HUES48 (cell line): ENCODE results near the gene RNASE4.

Experiments
- H3K27ac ChIP-seq: one replicate; pipeline ENCODE4 v1.7.0; 2013; ENCODE audit warnings: low read depth, low read length, inconsistent platforms
- H3K27me3 ChIP-seq: 2 replicates; pipeline ENCODE4 v1.6.1; 2013; ENCODE audit warnings: mild to moderate bottlenecking, low read length; ENCODE audit not compliant: control insufficient read depth, insufficient read depth
- H3K36me3 ChIP-seq: 2 replicates; pipeline ENCODE4 v1.6.1; 2013; ENCODE audit warnings: low read length; ENCODE audit not compliant: control insufficient read depth, insufficient read depth
- H3K4me1 ChIP-seq: 2 replicates; pipeline ENCODE4 v1.6.1; 2013; ENCODE audit warnings: mild to moderate bottlenecking, low read length; ENCODE audit not compliant: control insufficient read depth, insufficient read depth
- H3K4me3 ChIP-seq: 2 replicates; pipeline ENCODE4 v1.5.1; 2013; ENCODE audit warnings: mild to moderate bottlenecking, low read depth, low read length
- H3K9ac ChIP-seq: 2 replicates; pipeline ENCODE4 v1.6.1; 2013; ENCODE audit warnings: mild to moderate bottlenecking, low read depth, low read length, moderate library complexity
- H3K9me3 ChIP-seq: 2 replicates; pipeline ENCODE4 v1.6.1; 2013; ENCODE audit warnings: low read length; ENCODE audit not compliant: control insufficient read depth, insufficient read depth

RNASE4 gene

DNA sequence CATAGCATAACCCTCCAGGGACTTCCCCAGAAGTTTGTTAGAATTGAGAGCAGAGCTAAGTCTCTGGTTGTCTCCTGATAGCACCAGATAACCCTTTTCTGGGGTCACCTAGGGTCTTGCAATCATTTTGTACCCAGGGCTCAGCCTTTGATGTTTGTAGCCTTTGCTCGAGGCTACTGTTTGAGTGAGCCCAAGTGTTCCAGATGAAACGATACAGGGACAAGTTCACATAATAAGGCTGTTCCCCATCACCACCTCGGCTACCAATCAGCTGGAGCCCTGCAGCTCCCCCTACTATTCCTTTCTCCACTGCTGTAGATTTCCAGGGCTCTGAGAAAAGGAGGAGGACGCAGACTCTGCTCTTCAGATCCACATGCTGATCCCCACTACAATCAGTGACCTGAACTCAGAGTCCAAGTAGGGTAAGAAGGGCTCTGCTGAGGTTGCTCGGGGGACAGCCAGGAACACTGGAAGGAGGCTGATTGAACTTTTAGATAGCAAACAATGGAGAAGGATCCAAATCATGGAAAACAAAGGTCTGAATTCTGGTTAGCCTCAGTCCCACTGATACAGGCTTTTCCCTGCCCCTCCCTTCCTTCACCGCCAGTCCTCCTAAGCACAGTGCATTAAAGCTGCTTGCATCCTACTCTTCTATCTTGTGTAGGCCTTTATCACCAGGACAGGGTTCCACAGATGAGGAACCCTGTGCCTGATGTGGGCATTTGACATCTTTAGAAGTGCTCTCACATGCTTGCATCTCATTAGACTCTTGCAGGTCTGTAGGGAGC, 61.4 kb downstream of the RNASE4 start, which contains the start of gene EDDM3A:
TSS of gene EDDM3A (plus strand) at position 317 of the 788 bp plus-strand sequence. CDS start 1,694 bp downstream, outside the sequence.
- no peaks in the 10 kb centered on the region for H3K4me1 ChIP-seq
- H3K9ac ChIP-seq, result no peak within 1 kb of the TSS
- no peaks in the 10 kb centered on the region for H3K9me3 ChIP-seq
- H3K36me3 ChIP-seq, result no peaks in the 10 kb centered on the region
- no peak within 1 kb of the TSS for H3K27ac ChIP-seq
- H3K4me3 ChIP-seq, result no peak within 1 kb of the TSS
- no peaks in the 10 kb centered on the region for H3K27me3 ChIP-seq

DNA sequence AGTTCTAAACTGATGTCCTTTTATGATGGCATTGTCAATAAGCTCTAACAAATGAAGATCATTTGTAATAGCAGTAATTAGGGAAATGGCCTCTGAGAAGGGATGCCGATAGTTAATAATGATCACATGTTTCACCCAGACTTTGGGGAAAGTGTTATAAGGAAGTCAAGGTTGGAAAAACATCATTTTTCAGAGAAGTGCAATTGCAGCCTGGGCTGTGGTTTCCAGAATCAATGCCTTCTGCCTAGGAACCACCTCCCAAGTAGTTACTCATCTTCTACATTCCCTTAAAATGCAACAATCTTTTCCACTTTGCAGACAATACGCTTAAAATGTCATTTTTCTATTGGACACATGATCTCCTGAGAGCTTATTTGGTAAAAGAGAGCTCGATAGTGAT, 62.2 kb downstream of the RNASE4 start:
- peaks cover under 1% of the 10 kb centered on the region; the same call in 1 of the 2 replicates for H3K9me3 ChIP-seq
- no peak overlapping the region for H3K9ac ChIP-seq
- no peak overlapping the region for H3K27ac ChIP-seq

DNA sequence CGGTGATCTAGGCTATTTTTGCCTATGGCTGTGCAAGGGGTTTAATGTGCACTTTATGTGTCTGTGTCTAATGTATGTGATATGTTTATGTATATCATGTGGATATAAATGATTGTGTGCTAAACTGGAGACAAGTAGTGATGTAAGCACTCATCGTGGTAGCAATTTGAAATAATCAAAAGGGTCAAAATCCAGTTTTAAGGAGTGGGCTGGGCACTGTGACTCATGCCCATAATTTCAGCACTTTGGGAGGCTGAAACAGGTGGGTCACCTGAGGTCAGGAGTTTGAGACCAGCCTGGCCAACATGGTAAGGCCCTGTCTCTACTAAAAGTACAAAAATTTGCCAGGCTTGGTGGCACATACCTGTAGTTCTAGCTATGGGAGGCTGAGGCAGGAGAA, 64.1 kb downstream of the RNASE4 start:
- Histone ChIP-seq H3K36me3 (no peaks in the 10 kb centered on the region), H3K9ac (no peak overlapping the region), H3K27ac (no peak overlapping the region), H3K9me3 (peaks cover 18% of the 10 kb centered on the region), H3K27me3 (no peaks in the 10 kb centered on the region), H3K4me3 (no peak overlapping the region), H3K4me1 (no peaks in the 10 kb centered on the region)

More for the DNA sequence above, 62.2 kb downstream of the RNASE4 start:
- Histone ChIP-seq H3K36me3 (no peaks in the 10 kb centered on the region), H3K4me1 (no peaks in the 10 kb centered on the region), H3K4me3 (no peak overlapping the region), H3K27me3 (no peaks in the 10 kb centered on the region)

DNA sequence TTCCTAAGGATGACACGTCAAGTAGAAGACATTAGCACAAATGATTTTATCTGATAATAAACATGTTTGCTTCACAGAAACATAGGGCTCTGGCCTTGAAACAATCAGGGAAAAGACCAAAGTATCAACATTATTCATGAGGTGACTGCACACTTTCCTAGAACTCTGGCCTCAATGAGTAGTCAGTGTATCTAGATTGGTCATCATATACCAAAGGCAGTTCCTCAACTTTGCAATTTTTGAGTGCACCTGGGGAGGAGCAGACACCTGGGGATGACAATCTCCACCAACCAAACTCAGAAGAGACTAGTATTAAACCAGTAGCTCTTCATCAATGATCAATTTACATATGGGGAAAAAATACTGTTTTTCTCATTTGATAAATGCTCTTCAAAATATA, 65.8 kb downstream of the RNASE4 start:
- Histone ChIP-seq H3K27me3 (no peaks in the 10 kb centered on the region), H3K9me3 (peaks cover 19% of the 10 kb centered on the region), H3K9ac (no peak overlapping the region), H3K4me1 (no peaks in the 10 kb centered on the region), H3K27ac (no peak overlapping the region), H3K36me3 (no peaks in the 10 kb centered on the region), H3K4me3 (no peak overlapping the region)
